HepG2 (cell line): ENCODE measurements around the gene USP43. TPM values are rescaled to one million over a fixed set of nuclear protein-coding genes. Genes with fewer than 3 reads are reported as not detected.

Experiments used
- ATAD3A ChIP-seq: sonication (generic); formaldehyde crosslinking; IDR thresholded peaks from 2 replicates; pipeline ENCODE4 v1.4.0; 2020; ENCODE audit warnings: missing genetic modification reagents
- ETV6 ChIP-seq: sonication (generic); formaldehyde crosslinking; conservative IDR thresholded peaks from 2 replicates; pipeline ENCODE4 v1.4.0; 2020; ENCODE audit warnings: missing genetic modification reagents
- NCOA2 ChIP-seq: sonication (generic); formaldehyde crosslinking; IDR thresholded peaks from 2 replicates; pipeline ENCODE4 v1.8.0; 2022; ENCODE audit warnings: inconsistent platforms
- NR1H2 ChIP-seq: sonication (generic); formaldehyde crosslinking; IDR thresholded peaks from 2 replicates; pipeline ENCODE4 v1.8.1; 2022; ENCODE audit warnings: low read depth, missing genetic modification reagents, borderline replicate concordance
- SCMH1 ChIP-seq: sonication (generic); formaldehyde crosslinking; IDR thresholded peaks from 2 replicates; pipeline ENCODE4 v1.9.0; 2021; ENCODE audit warnings: missing genetic modification reagents, mild to moderate bottlenecking, borderline replicate concordance
- ZNF142 ChIP-seq: sonication (generic); formaldehyde crosslinking; IDR thresholded peaks from 2 replicates; pipeline ENCODE4 v1.4.0; 2020; ENCODE audit warnings: missing genetic modification reagents
- ZNF263 ChIP-seq: sonication (generic); formaldehyde crosslinking; IDR thresholded peaks from 2 replicates; pipeline ENCODE4 v1.4.0; 2020; ENCODE audit warnings: missing genetic modification reagents
- ZNF354B ChIP-seq: sonication (generic); formaldehyde crosslinking; IDR thresholded peaks from 2 replicates; pipeline ENCODE4 v1.8.0; 2022; ENCODE audit warnings: mild to moderate bottlenecking, missing genetic modification reagents
- ZNF589 ChIP-seq: sonication (generic); formaldehyde crosslinking; conservative IDR thresholded peaks from 2 replicates; pipeline ENCODE4 v1.8.0; 2022; ENCODE audit warnings: mild to moderate bottlenecking, moderate library complexity, missing genetic modification reagents
- ZNF766 ChIP-seq: sonication (generic); formaldehyde crosslinking; IDR thresholded peaks from 2 replicates; pipeline ENCODE4 v1.5.0; 2020; ENCODE audit warnings: missing genetic modification reagents, borderline replicate concordance
- polyA plus RNA-seq, 8 experiments: library from polyadenylated mRNA; depleted of rRNA in 3 of 8; stranded (reverse) in 7 of 8; unstranded in 1 of 8; fragments of >200 nt; fragmentation: Illumina TruSeq in 4 of 8; extraction: Trizol in 4 of 8; gene quantifications; 2 replicates each; pipeline versions ENCODE4 v1.2.1 to v1.2.3, GENCODE V29; 2011 to 2016; ENCODE audit warnings: low read depth in 4 of 8, missing spikeins in 1 of 8, mixed read lengths in 1 of 8; ENCODE audit not compliant: insufficient read depth in 1 of 8
- total RNA-seq, 5 experiments: library from RNA; depleted of rRNA; stranded (reverse); fragments of >200 nt; fragmentation: Illumina TruSeq; extraction: Trizol; gene quantifications; 2 replicates each; pipeline ENCODE4 v1.2.3, GENCODE V29; 2016; ENCODE audit warnings: low read depth in 1 of 5
- TF ChIP-seq, protein P1 (sequence below): sonication (generic); formaldehyde crosslinking; IDR thresholded peaks from 2 replicates; pipeline ENCODE4 v1.4.0; 2020; ENCODE audit warnings: missing genetic modification reagents, mild to moderate bottlenecking, borderline replicate concordance
- TF ChIP-seq, protein P2 (sequence below): sonication (generic); formaldehyde crosslinking; IDR thresholded peaks from 2 replicates; pipeline ENCODE4 v1.4.0; 2020; ENCODE audit warnings: missing genetic modification reagents, borderline replicate concordance
- TF ChIP-seq, protein P3 (sequence below): sonication (generic); formaldehyde crosslinking; IDR thresholded peaks from 2 replicates; pipeline ENCODE4 v1.4.0; 2020; ENCODE audit warnings: missing genetic modification reagents, borderline replicate concordance

USP43 gene
- total and polyA plus RNA-seq, 2 of the 13 experiments (the other 11 are each of a cell fraction or from before 2014, with no cell fraction given): 1.6 to 2.2 TPM

GRCh38 chr17:9645851-9646545, 681 bp downstream of the USP43 start (continued):
- no peak for TF ChIP-seq ZNF142 (CRISPR knock-in tag)
- no peak for TF ChIP-seq SCMH1 (CRISPR knock-in tag)
- no peak for TF ChIP-seq ZNF263 (CRISPR knock-in tag)
- no peak for TF ChIP-seq ZNF589 (CRISPR knock-in tag)
- no peak for TF ChIP-seq NCOA2 (CRISPR knock-in tag)
- no peak for TF ChIP-seq ZNF354B (CRISPR knock-in tag)
- TF ChIP-seq ZNF766 (CRISPR knock-in tag): no peak
- no peak for TF ChIP-seq ATAD3A
- TF ChIP-seq, protein P1, sequence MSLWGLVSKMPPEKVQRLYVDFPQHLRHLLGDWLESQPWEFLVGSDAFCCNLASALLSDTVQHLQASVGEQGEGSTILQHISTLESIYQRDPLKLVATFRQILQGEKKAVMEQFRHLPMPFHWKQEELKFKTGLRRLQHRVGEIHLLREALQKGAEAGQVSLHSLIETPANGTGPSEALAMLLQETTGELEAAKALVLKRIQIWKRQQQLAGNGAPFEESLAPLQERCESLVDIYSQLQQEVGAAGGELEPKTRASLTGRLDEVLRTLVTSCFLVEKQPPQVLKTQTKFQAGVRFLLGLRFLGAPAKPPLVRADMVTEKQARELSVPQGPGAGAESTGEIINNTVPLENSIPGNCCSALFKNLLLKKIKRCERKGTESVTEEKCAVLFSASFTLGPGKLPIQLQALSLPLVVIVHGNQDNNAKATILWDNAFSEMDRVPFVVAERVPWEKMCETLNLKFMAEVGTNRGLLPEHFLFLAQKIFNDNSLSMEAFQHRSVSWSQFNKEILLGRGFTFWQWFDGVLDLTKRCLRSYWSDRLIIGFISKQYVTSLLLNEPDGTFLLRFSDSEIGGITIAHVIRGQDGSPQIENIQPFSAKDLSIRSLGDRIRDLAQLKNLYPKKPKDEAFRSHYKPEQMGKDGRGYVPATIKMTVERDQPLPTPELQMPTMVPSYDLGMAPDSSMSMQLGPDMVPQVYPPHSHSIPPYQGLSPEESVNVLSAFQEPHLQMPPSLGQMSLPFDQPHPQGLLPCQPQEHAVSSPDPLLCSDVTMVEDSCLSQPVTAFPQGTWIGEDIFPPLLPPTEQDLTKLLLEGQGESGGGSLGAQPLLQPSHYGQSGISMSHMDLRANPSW (CRISPR knock-in tag): no peak
- TF ChIP-seq, protein P2, sequence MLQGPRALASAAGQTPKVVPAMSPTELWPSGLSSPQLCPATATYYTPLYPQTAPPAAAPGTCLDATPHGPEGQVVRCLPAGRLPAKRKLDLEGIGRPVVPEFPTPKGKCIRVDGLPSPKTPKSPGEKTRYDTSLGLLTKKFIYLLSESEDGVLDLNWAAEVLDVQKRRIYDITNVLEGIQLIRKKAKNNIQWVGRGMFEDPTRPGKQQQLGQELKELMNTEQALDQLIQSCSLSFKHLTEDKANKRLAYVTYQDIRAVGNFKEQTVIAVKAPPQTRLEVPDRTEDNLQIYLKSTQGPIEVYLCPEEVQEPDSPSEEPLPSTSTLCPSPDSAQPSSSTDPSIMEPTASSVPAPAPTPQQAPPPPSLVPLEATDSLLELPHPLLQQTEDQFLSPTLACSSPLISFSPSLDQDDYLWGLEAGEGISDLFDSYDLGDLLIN (CRISPR knock-in tag): no peak
- TF ChIP-seq, protein P3, sequence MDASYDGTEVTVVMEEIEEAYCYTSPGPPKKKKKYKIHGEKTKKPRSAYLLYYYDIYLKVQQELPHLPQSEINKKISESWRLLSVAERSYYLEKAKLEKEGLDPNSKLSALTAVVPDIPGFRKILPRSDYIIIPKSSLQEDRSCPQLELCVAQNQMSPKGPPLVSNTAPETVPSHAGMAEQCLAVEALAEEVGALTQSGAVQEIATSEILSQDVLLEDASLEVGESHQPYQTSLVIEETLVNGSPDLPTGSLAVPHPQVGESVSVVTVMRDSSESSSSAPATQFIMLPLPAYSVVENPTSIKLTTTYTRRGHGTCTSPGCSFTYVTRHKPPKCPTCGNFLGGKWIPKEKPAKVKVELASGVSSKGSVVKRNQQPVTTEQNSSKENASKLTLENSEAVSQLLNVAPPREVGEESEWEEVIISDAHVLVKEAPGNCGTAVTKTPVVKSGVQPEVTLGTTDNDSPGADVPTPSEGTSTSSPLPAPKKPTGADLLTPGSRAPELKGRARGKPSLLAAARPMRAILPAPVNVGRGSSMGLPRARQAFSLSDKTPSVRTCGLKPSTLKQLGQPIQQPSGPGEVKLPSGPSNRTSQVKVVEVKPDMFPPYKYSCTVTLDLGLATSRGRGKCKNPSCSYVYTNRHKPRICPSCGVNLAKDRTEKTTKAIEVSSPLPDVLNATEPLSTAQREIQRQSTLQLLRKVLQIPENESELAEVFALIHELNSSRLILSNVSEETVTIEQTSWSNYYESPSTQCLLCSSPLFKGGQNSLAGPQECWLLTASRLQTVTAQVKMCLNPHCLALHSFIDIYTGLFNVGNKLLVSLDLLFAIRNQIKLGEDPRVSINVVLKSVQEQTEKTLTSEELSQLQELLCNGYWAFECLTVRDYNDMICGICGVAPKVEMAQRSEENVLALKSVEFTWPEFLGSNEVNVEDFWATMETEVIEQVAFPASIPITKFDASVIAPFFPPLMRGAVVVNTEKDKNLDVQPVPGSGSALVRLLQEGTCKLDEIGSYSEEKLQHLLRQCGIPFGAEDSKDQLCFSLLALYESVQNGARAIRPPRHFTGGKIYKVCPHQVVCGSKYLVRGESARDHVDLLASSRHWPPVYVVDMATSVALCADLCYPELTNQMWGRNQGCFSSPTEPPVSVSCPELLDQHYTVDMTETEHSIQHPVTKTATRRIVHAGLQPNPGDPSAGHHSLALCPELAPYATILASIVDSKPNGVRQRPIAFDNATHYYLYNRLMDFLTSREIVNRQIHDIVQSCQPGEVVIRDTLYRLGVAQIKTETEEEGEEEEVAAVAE (CRISPR knock-in tag): no peak
- TF ChIP-seq ETV6 (CRISPR knock-in tag): no peak
- TF ChIP-seq NR1H2 (CRISPR knock-in tag): no peak
